Osteoblast (primary cell): ENCODE data around the gene TXLNA. TPM values are rescaled to one million over a fixed set of nuclear protein-coding genes. Genes with fewer than 3 reads are reported as not detected.
"Not testable (repeated sequence)": the region's sequence is repeated elsewhere in the genome, so short reads cannot be mapped to it uniquely, and the experiment has no call there.

Source experiments
- DNase-seq: peaks from one replicate; pipeline ENCODE4 v3.0.0; 2011; ENCODE audit warnings: low spot score, mixed read lengths; ENCODE audit not compliant: insufficient read length; ENCODE audit errors: missing footprints
- H2AFZ ChIP-seq: 2 replicates; pipeline ENCODE4 v1.6.0; 2011; ENCODE audit warnings: mild to moderate bottlenecking, low read length
- H3K27ac ChIP-seq: 2 replicates; pipeline ENCODE4 v1.5.1; 2011; ENCODE audit warnings: mild to moderate bottlenecking, low read depth, low read length, moderate library complexity
- H3K27me3 ChIP-seq: 2 replicates; pipeline ENCODE4 v1.6.0; 2012; ENCODE audit warnings: mild to moderate bottlenecking, control low read depth, inconsistent platforms, low read length, moderate library complexity; ENCODE audit not compliant: insufficient read depth
- H3K36me3 ChIP-seq: 2 replicates; pipeline ENCODE4 v1.5.1; 2011; ENCODE audit warnings: mild to moderate bottlenecking, low read length, control low read depth, moderate library complexity; ENCODE audit not compliant: insufficient read depth
- H3K4me1 ChIP-seq: 2 replicates; pipeline ENCODE4 v1.5.1; 2011; ENCODE audit warnings: mild to moderate bottlenecking, low read length, control low read depth, moderate library complexity; ENCODE audit not compliant: insufficient read depth
- H3K4me2 ChIP-seq: 2 replicates; pipeline ENCODE4 v1.6.0; 2011; ENCODE audit warnings: mild to moderate bottlenecking, low read length; ENCODE audit not compliant: insufficient read depth
- H3K4me3 ChIP-seq: fragments of 200-600 bp; sonication (generic); 3 replicates; pipeline ENCODE4 v1.5.1; 2012; ENCODE audit warnings: mild to moderate bottlenecking, low read length, inconsistent platforms; ENCODE audit not compliant: insufficient read depth
- H3K79me2 ChIP-seq: 2 replicates; pipeline ENCODE4 v1.6.0; 2012; ENCODE audit warnings: mild to moderate bottlenecking, low read length, control low read depth, inconsistent platforms; ENCODE audit not compliant: insufficient read depth
- H3K9me3 ChIP-seq: 2 replicates; pipeline ENCODE4 v1.5.1; 2011; ENCODE audit warnings: low read depth, low read length, control low read depth
- H4K20me1 ChIP-seq: 2 replicates; pipeline ENCODE4 v1.6.0; 2012; ENCODE audit warnings: mild to moderate bottlenecking, low read length, control low read depth; ENCODE audit not compliant: insufficient read depth
- CTCF ChIP-seq: IDR thresholded peaks from 2 replicates; pipeline ENCODE4 v1.5.1; 2011; ENCODE audit warnings: mild to moderate bottlenecking, low read depth, low read length, moderate library complexity; ENCODE audit errors: extremely low read depth
- total RNA-seq: library from RNA; depleted of rRNA; stranded (reverse); fragments of >200 nt; gene quantifications from 2 replicates; pipeline ENCODE4 v1.2.3, GENCODE V29; 2012

The TXLNA gene
- total RNA-seq, 1 donor = 136 TPM

GRCh38 chr1:32142446-32143301, 36.8 kb upstream of the TXLNA start:
- Histone ChIP-seq H3K36me3 (no peaks in the 10 kb centered on the region), H3K27ac (peak overlapping the region; percentile 69), H3K4me3 (no peak overlapping the region), H3K79me2 (peaks cover 94% of the 10 kb centered on the region), H2AFZ (no peak overlapping the region), H4K20me1 (peaks cover 37% of the 10 kb centered on the region), H3K4me1 (peaks cover 19% of the 10 kb centered on the region), H3K9me3 (no peaks in the 10 kb centered on the region), H3K4me2 (no peak overlapping the region), H3K27me3 (no peaks in the 10 kb centered on the region)
- DNase-seq = peak; percentile 95
- no peak for TF ChIP-seq CTCF

GRCh38 chr1:32143302-32143695, 36.2 kb upstream of the TXLNA start:
- peaks cover 19% of the 10 kb centered on the region for H3K4me1 ChIP-seq
- peak overlapping the region; percentile 69 for H3K27ac ChIP-seq
- H3K79me2 ChIP-seq = peaks cover 95% of the 10 kb centered on the region
- H2AFZ ChIP-seq, H3K27me3 ChIP-seq, H3K4me2 ChIP-seq, DNase-seq, H3K4me3 ChIP-seq, H3K36me3 ChIP-seq, H3K9me3 ChIP-seq: not testable (repeated sequence)
- peaks cover 41% of the 10 kb centered on the region for H4K20me1 ChIP-seq

DNA sequence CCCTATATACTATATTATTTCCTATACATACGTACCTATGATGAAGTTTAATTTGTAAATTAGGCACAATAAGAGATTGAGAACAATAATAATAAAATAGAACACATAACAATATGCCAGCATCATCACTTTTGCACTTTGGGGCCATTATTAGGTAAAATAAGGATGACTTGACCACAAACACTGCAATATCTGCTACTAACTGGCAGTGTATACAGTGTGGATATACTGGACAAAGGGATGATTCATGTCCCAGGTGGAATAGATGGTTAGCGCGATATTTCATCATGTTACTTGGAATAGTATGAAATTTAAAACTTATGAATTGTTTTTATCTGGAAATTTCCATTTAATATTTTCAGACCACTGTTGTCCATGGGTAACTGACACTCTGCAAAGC, 35.4 kb upstream of the TXLNA start:
- Histone ChIP-seq H3K9me3 (no peaks in the 10 kb centered on the region), H3K27ac (no peak overlapping the region), H3K36me3 (no peaks in the 10 kb centered on the region), H2AFZ (no peak overlapping the region), H4K20me1 (peaks cover 41% of the 10 kb centered on the region), H3K79me2 (peaks cover 96% of the 10 kb centered on the region), H3K4me2 (no peak overlapping the region), H3K4me3 (no peak overlapping the region), H3K27me3 (no peaks in the 10 kb centered on the region), H3K4me1 (peaks cover 14% of the 10 kb centered on the region)
- no peak for TF ChIP-seq CTCF
- DNase-seq = no peak

GRCh38 chr1:32147799-32148198, 31.7 kb upstream of the TXLNA start:
- H3K4me2 ChIP-seq, H3K27ac ChIP-seq, H3K9me3 ChIP-seq, H3K4me3 ChIP-seq, H3K36me3 ChIP-seq, H2AFZ ChIP-seq, DNase-seq, H3K27me3 ChIP-seq: not testable (repeated sequence)
- H3K79me2 ChIP-seq = peaks cover 91% of the 10 kb centered on the region
- peaks cover 16% of the 10 kb centered on the region for H3K4me1 ChIP-seq
- peaks cover 53% of the 10 kb centered on the region for H4K20me1 ChIP-seq

DNA sequence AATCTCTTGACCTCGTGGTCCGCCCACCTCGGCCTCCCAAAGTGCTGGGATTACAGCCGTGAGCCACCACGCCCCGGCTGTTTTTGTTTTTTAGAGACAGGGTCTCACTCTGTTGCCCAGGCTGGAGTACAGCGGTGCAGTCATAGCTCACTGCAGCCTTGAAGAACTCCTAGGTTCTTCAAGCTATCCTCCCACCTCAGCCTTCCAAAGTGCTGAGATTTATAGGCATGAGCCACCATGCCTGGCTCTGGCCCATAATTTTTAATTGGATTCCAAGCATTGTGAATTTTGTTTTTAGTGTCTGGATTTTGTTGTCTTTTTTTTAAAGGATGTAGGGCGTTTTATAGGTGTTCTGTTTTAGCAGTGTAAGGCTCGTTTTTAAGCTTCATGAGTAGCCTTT, 28.6 kb upstream of the TXLNA start:
- Histone ChIP-seq H3K4me3 (no peak overlapping the region), H3K27me3 (no peaks in the 10 kb centered on the region), H3K79me2 (peaks cover 84% of the 10 kb centered on the region), H2AFZ (no peak overlapping the region), H3K27ac (peak overlapping the region; percentile 78), H3K4me1 (peaks cover 14% of the 10 kb centered on the region), H3K9me3 (no peaks in the 10 kb centered on the region), H3K4me2 (peak overlapping the region; percentile 14), H4K20me1 (peaks cover 43% of the 10 kb centered on the region), H3K36me3 (peaks cover 2% of the 10 kb centered on the region)
- DNase-seq = no peak
- TF ChIP-seq CTCF = no peak
